Right ventricle myocardium superior (tissue), 1 donor: ENCODE data around the gene ATP5ME. TPM values are rescaled to one million over a fixed set of nuclear protein-coding genes. Genes with fewer than 3 reads are reported as not detected.

Source experiments
- ATAC-seq: fragments of 200-7000 bp; cut with Tn5 transposase; one replicate; pipeline ENCODE4 v1.9.1; 2020; ENCODE audit warnings: mild to moderate bottlenecking; ENCODE audit not compliant: poor library complexity
- DNase-seq: peaks from one replicate; pipeline ENCODE4 v3.0.0-alpha.2; 2020
- intact Hi-C: fragments of 100-400 bp; cut with DNase I; formaldehyde crosslinking; loops from one replicate; pipeline ENCODE4 v1.11.2; 2022
- total RNA-seq: library from RNA; stranded (reverse); fragmentation: NEBNext Ultra II Directional; extraction: Animal tissue kit (Norgen Biotek cat#: 25700); gene quantifications from one replicate; pipeline ENCODE4 v1.2.1, GENCODE V29; 2021
- donor health status: DM: no; HTN: yes; CAD: no; lungs with severe emphysema.

The ATP5ME gene
- total RNA-seq, 1 donor from 2014 or later: 1,145 TPM

DNA sequence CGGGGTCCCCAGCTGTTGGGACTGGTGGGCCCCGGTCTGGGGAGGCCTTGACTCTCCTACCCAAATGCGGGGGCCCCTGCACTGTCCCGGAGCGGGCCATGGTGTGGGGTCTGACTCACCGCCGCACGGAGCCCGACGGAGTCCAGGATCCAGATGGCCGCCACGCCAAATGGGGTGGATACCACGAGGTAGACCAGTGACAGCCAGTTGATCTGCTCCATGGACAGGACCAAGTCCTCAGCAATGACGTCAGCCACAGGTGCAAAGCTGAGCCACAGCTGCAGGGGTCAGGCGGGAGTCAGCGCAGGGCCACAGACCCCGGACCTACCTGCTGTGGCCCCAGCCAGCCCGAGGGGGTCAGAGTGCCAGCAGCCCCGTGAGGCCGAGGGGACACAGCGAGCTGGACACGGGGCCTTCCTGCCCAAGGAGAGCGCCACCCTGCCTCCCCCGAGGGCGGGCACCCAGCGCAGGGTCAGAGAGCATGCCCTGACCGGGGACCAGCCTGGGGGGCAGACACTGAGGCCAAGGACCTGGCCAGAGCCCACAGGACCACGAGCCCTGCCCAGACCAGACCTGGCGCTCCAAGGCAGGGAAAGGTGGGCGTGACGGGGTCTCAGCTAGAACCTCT lies 12.5 kb upstream of the ATP5ME start:
- DNase-seq (no peak), ATAC-seq (no peak)
- intact Hi-C loops: no loop called here

DNA sequence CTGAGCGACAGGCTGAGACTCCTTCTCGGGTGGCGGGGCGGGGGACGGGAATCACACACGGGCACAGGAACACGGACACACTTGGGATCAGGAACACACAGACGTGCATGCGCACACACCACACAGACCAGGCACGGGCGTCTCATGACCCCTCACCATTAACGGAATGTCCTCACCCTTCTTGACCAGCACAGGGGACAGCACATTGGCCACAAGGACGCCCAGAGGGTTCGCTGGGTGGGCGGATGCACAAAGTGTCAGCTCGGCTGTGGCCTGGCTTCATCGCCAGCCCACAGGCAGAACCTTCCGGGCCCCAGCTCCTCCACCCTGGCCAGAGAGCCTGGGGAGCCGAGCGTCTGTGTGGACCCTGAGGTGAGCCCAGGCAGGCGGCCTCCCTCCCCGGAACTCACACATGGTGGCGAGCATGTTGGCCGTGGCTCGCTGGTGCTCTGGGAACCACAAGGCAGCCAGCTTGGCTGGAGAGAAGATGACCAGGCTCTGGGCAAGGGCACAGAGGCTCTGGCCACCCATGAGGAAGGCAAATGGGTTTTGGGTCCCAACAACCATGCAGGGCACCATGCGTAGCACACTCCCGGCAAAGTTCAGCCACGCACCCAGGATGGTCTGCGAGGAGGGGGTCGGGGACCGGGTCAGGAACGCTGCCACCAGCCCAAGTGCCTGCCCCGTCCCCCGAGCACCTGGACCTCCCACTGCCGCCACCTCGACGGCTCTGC lies 11.8 kb upstream of the ATP5ME start:
- intact Hi-C loops: no loop called here
- no peak for ATAC-seq
- peak; percentile 44 for DNase-seq

DNA sequence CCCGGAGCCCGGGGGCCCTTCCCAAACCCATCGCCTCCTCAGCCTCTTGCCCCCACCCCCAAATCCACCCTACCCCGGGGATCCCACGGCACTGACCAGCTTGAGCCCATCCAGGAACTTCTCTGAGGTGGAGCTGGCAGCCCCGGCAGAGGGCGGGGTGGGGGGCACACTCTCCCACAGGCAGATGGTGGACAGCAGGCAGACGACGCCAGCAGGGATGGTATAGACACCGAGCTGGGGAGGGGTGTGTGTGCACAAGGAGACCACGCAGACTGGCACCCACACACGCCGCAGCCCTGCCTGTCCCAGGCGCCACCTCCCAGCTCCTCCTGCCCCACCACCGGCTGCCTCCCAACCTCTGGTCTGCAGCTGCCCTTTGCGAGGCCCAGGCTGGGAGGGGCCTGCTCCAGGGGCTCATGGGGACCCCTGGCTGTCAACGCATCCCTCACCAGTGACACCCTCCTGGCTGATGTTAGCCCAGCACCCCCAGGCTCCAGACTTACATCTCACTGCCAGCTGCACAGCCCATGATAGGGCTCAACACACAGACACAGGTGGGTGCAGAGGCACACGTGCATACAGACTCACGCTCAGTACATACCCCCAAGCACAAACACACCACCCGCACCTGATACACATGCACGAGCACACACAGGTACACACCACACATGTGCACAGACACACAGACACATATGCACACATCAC lies 10.7 kb upstream of the ATP5ME start:
- ATAC-seq (no peak), DNase-seq (peak; percentile 38)
- intact Hi-C loops: no loop called here

DNA sequence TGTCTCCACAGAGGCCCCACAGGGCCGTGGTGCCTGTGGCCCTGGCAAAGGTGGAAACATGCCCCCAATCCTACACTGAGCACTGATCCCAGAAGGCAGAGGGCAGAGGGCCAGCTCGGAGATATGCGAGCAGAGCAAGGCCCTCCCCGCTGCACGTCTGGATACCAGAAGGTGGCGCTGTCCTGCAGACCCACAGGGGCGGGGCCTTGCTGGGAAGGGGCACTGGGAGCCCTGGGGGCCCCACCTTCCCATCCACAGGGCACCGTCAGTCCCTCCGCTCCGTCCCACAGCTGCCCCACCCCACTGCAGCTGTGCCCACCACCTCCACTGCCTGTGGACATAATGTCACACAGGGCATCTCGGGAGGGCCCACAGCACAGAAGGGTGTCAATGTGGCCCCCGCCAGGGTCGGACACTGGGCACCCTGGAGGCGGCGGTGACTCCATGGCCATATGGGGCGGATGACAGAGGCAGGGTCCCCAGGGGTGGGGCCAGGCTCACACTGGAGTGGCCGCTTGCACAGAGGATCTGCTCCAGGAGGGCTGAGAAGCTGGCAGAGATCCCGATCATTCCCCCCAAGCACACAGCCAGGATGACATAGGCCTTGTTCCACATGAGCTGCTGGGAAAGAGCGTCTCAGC lies 10.0 kb upstream of the ATP5ME start:
- peak; percentile 88 for DNase-seq
- peak; percentile 27 for ATAC-seq

DNA sequence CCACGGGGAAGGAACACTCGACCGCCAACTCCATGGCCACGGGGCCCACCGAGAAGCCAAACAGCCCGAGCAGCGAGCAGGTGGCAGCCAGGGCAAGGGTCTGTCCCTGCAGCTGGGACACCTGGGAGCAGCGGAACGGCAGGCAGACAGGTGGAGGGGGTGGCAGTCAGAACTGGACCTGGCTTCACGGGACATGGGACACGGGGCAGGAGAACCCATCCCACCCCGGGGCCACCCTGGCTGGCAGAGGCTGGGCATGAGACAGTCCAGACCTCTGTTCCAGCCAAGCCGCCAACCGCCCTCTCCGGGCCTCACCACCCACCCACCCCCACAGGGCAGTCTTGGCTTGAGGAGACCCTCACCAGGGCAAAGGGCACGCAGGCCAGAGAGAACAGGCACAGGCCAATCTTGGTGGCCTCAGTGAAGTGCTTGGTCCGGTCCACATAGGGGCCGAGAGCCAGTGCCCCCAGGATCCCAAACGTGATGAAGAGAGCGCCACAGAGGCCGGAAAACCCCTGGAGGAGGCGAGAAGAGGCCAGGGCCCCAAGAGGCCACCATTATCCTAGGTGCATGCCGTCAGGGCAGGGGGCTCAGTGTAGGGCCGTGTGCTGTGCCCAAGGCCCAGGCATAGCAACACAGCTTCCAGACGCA lies 9.3 kb upstream of the ATP5ME start:
- DNase-seq (peak; percentile 42), ATAC-seq (no peak)
- intact Hi-C loops: no loop called here

More for the DNA sequence above, 10.0 kb upstream of the ATP5ME start:
- intact Hi-C loops: no loop called here

DNA sequence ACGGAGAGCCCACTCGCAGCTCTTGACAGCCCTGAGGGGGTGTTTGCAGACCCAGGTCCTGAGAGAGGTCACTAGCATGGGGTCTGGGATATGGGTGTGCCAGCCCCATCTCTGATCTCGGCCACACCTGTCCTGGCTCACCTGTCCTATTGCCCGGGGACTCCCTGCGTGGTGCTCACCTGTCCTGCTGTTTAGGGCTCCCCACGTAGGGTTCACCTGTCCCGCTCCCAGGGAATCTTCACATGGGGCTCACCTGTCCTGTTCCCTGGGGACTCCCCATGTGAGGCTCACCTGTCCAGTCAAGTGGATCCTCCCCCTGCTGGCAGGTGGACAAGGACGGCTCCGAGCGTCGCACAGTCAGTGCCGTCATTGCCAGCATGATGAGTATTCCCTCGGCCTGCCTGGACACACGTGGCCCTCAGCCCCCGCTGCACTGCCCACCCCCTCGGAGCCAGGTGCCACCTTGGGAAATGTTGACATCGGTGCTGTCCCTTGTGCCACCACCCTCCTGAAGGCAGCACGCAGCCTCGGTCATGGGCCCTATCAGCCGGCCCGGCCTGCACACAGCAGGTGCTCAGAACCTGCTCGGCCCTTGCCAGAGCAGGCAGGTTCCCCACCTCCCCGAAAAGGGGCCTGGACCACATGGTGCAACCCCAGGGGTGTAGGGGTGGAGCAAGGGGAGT lies 8.6 kb upstream of the ATP5ME start:
- intact Hi-C loops: no loop called here
- DNase-seq (peak; percentile 40), ATAC-seq (no peak)

DNA sequence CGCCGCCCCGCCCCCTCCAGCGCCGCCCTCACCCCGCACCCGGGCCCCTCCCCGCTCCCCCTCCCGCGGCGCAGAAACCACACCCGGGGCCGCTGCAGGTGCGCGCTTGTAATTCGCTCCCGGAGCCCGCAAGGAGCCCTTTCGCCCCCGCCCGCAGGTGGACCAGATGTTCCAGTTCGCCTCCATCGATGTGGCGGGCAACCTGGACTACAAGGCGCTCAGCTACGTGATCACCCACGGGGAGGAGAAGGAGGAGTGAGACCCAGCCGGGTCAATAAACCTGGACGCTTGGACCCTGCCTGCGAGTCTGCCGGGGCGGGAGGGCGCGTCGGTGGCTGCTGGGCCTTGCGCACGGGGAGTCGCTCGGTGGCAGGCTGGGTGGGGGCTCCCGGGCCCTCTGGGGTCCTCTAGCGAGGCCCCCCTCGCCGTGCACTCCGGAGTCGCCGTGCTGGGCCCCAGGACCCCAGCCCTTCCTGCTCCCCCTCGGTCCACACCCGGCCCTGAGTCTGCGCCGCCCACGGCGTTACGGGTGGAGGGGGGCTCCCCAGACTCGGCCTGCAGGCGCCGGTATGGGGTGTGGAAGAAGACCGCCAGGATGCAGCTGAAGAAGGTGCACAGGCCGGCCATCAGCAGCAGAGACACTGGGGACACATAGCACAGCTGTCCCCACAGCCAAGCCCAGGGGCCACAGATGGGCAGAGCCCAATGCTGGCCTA lies 7.8 kb upstream of the ATP5ME start:
- DNase-seq: peak; percentile 67
- no peak for ATAC-seq
- intact Hi-C loops: no loop called here

DNA sequence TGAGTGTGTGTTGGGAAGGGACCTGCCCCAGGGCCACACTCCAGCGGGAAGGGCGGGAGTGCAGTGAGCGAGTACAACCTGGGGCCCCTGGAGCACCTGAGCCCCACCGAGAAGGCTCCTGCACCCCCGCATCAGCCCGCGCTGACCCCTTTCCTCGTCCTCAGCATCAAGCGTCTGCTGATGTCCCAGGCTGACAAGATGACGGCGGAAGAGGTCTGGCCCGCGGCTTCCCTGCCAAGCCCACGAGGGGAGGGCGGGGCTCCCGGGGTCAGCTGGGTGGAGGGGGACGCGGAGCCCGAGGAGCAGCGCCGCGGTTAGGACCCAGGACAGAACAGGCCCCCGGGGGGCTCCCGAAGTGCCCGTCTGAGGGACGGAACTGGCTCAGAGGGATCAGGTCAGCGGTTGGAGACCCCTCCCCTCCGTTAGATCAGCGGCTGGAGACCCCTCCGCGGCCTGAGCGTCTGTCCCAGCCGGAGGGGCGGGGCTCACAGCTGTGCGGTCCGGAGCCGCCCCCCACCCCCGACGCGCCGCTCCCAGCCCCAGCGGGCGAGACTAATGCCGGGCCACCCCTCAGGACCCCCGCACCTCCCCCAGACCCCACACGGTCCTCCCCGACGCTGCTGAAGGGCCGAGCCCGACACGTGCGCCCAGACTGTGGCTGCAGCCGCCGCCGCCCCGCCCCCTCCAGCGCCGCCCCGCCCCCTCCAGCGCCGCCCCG lies 7.0 kb upstream of the ATP5ME start:
- ATAC-seq: peak; percentile 58

DNA sequence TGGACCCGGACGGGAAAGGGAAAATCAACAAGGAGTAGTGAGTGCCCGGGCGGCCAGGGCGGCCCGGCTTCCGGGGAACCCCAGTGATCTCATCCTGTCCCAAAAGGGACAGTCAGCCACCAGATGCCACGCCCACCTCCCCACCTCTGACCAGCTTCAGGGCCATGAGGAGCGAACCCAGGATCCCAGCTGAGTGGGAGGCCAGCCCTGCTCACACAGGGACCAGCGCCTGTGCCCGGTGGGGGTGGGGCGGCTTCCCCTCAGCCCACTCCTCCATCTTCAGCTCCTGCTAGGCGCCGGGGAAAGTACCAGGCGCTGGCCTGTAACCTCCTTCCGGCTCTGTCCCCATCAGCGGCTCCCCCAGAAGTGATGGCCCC lies 6.5 kb upstream of the ATP5ME start:
- peak; percentile 63 for DNase-seq
- intact Hi-C loops: no loop called here
- no peak for ATAC-seq

More for the DNA sequence above, 7.0 kb upstream of the ATP5ME start:
- intact Hi-C loops: no loop called here
- DNase-seq: peak; percentile 84

DNA sequence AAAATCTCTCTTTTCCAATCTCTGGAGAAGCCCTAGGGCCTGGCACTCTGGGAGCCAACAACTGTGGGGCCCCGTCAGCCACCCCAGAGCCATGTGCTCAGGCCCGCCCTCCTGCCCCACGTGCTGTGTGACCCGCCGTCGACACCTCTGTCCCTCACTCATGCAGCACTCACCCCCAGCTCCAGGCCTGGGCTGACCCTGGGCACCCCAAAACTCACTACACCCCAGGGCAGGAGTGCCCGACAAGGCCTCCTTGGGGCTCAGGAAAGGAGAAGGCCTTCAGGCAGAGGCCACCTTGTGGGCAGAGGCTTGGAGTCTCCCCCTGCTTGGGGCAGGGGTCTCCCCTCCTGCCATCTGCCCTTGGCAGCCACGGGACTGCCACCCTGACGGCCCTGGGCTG lies 6.0 kb upstream of the ATP5ME start:
- intact Hi-C loops: no loop called here
- DNase-seq (no peak), ATAC-seq (no peak)

DNA sequence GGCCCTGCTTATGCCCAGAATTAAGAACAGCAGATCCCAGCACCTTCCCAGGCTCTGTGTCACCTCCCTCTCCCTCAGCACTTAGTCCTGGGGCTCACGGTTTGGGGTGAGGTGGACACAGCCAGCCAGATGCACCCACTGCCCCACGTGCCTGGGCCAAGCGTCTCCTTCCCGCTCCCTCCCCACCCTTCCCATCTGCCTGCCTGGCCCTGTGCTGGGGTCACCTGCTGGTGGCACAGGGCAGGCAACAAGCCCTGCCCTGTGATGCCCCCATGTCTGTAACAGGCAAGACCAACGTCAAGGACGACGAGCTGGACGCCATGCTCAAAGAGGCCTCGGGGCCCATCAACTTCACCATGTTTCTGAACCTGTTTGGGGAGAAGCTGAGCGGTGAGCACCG lies 5.6 kb upstream of the ATP5ME start:
- no peak for ATAC-seq
- intact Hi-C loops: no loop called here
- DNase-seq: no peak

DNA sequence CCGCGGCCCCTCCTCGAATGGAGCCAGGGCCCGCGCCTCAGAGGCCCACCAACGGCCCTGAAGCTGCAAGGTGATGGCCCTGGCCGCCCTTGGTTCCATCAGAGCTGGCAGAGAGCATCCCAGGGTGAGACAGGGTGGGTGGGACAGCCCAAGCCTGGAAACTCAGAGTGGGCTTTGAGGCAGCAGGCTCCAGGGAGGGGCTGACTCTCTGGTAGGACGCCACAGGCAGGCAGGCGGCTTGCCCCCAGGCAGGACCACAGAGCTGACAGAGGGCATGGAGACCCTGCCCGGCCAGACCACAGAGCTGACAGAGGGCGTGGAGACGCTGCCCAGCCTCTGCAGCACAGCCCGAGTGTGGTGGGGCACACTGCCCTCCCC lies 5.0 kb upstream of the ATP5ME start:
- intact Hi-C loops: no loop called here
- ATAC-seq: no peak
- no peak for DNase-seq

DNA sequence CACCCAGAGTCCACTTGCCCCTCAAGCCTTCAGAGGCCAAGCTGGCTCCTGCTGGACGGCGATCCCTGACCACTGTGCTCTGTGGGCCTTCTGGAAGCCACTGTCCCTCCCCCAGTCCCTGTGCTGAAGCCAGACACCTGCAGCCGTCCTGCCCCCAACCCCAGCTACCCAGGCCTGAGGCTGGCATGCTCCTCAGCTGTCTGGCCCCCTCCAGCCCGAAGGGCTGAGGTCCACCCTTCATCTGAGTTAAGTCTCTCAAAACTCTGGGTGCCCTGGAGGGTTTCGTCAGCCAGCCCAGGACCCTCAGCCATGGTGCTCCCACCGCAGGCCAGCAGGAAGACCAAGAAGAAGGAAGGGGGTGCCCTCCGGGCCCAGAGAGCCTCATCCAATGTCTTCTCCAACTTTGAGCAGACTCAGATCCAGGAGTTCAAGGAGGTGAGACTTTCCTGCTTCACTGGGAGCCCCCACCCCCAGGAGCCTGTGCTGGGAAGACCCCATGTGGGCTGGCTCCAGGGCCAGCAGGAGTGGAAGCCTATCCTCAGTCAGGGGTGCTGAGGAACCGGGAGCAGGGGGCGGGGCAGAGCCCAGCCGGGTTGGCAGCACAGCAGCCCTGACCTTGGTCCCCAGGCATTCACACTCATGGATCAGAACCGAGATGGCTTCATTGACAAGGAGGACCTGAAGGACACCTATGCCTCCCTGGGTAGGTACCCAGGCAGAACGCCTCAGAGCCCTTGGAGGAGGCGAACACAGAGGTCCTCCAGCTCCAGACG lies 4.4 kb upstream of the ATP5ME start:
- intact Hi-C loops: no loop called here
- ATAC-seq (no peak), DNase-seq (no peak)

DNA sequence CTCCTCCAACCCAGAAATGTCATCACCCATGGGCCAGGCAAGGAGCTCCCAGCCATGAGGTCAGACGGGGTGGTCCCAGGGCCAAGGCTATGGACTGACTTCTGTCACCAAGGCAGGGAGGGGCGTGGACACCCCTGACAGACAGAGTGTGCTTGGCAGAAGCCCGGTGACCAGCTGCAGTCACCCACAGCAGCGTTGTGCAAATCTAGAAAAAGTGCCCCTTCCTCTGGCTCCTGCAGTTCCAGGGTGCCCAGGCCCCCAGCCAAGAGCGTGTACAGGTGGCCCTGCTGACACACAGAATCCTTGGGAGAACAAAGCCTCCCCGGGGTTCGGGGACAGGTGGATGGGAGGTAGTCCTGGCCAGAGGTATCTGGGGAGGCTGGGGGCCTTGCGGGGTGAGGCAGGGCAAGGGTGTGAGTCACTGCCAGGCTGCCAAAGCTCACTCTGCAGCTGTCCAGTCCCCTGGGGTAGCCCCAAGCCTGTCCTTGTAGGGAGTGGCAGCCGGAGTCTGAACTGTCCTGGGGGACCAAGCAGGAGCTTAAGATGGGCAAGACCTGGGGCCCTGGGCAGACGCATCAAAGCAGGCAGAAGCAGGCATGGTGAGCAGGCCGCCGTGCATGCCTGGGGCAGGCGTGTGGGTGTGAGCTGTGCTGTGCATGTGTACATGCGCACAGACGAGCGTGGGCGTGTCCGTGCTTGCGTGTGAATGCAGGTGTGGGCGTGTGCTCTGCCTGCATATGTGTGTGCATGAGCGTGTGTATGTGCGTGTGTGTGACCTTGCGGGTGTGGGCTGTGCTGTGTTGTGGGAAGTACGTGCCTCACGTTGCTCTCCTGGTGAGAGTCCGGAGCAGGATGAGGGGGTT lies 3.6 kb upstream of the ATP5ME start:
- DNase-seq (no peak), ATAC-seq (no peak)

DNA sequence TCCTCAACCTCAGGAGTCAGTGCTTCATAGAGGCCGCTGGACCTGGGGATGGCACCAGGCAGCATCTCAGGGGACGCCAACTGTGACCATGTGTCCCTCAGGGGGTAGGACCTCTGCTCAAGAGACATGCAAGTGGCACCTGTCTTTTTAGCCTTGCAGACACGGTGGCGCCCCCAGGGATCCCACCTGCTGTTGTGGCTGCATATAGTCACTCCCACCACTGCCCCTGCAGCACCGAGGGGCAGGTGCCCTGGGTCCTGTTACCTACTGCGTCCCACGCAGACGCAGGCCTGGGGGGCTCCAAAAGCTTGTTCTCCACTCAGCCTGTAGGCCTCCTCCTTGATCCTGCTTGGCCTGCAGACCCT lies 2.8 kb upstream of the ATP5ME start:
- peak; percentile 46 for DNase-seq
- ATAC-seq: no peak
- intact Hi-C loops: no loop called here

More for the DNA sequence above, 3.6 kb upstream of the ATP5ME start:
- intact Hi-C loops: no loop called here
